Measurements from ENCODE around the gene DENND6A. TPM values are rescaled to one million over a fixed set of nuclear protein-coding genes. Genes with fewer than 3 reads are reported as not detected.
A peak's percentile ranks its signal among the peaks of the same experiment; 100 is the strongest.

The DENND6A gene
- total RNA-seq, 2 donors from 2014 or later, result 5.9 to 9.9 TPM

DNA sequence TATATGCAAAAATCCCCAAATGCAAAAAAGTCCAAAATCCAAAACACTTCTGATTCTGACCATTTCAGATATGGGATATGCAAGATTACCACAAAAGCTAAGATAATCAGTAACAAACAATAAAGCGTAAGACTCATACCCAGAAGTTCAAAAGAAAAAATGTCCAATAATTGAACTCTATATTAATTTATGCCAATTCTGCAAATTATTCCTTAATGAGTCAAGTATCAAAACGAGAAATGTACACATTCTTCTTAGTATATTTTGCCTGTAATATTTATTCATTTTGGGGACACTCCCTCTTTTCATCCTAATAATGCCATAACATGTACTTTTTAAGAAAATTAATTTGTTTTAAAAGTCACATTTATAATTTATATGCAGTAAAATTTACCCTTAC, 37.1 kb downstream of the DENND6A start:
- Histone ChIP-seq H3K4me3 (no peak overlapping the region), H3K27ac (no peak overlapping the region), H3K27me3 (no peaks in the 10 kb centered on the region), H3K4me1 (no peaks in the 10 kb centered on the region), H3K36me3 (replicated peaks in 1 of 2; ENCODE audit: insufficient read depth in 1 of 2, low read depth in 2 of 2) (peaks cover 0 to 2% of the 10 kb centered on the region in 2 donors), H3K9me3 (no peaks in the 10 kb centered on the region)
- WGBS, 2 donors, result 84% methylated on average over 2 of the region's 2 CpGs
- no peak for DNase-seq
- TF ChIP-seq, protein P1, sequence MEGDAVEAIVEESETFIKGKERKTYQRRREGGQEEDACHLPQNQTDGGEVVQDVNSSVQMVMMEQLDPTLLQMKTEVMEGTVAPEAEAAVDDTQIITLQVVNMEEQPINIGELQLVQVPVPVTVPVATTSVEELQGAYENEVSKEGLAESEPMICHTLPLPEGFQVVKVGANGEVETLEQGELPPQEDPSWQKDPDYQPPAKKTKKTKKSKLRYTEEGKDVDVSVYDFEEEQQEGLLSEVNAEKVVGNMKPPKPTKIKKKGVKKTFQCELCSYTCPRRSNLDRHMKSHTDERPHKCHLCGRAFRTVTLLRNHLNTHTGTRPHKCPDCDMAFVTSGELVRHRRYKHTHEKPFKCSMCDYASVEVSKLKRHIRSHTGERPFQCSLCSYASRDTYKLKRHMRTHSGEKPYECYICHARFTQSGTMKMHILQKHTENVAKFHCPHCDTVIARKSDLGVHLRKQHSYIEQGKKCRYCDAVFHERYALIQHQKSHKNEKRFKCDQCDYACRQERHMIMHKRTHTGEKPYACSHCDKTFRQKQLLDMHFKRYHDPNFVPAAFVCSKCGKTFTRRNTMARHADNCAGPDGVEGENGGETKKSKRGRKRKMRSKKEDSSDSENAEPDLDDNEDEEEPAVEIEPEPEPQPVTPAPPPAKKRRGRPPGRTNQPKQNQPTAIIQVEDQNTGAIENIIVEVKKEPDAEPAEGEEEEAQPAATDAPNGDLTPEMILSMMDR (IDR thresholded peaks at IDR 0.05), result no peak
- no peak for TF ChIP-seq POLR2A (IDR thresholded peaks at IDR 0.05)
- no peak for ATAC-seq
- intact Hi-C loops (cut with DNase I), result no loop called here

DNA sequence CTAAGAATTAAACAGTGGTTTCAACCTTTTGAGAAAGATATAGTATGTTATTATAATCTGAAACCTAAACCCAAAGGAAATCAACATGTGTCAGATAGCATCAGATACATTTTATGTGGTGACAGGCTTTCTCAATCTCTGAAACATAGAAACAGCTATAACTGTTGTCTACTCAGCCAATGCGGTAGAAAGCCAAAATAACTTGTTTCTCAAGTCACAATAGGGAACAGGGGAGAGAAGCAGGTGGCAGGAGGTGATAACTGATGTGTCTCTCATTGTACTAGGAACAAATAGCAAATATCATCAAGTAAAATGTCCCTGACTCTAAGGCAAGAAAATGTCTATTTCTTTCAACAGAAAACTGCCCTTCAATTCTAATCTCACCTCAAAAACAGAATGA, 38.6 kb downstream of the DENND6A start:
- Histone ChIP-seq H3K4me1 (no peaks in the 10 kb centered on the region), H3K9me3 (no peaks in the 10 kb centered on the region), H3K36me3 (replicated peaks in 1 of 2; ENCODE audit: insufficient read depth in 1 of 2, low read depth in 2 of 2) (no peaks in the 10 kb centered on the region), H3K27me3 (no peaks in the 10 kb centered on the region), H3K4me3 (no peak overlapping the region), H3K27ac (no peak overlapping the region)
- intact Hi-C loops (cut with DNase I), result no loop called here
- TF ChIP-seq, protein P1 (IDR thresholded peaks at IDR 0.05), result no peak
- no peak for TF ChIP-seq POLR2A (IDR thresholded peaks at IDR 0.05)
- DNase-seq (no peak), ATAC-seq (no peak)
- WGBS, 2 donors, result 89 to 96% methylated on average over 1 of the region's 1 CpG

DNA sequence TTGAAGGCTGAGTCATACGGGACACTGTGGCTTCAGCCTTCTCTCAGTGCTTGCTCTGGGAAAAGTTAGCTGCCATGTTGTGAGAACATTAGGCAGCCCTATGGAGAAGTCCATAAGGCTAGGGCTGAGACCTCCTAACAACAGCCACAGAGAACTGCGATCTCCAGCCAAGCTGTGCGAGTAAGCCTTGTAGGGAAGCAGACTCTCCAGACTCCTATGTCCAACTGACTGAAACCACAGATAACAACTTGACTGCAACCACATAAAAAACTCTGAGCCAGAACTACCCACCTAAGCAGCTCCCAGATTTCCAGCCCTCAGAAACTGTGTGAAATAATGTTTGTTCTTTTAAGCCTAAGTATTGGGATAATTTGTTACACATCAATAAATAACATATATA, 40.7 kb downstream of the DENND6A start:
- Histone ChIP-seq H3K27ac (no peak overlapping the region), H3K36me3 (replicated peaks in 1 of 2; ENCODE audit: insufficient read depth in 1 of 2, low read depth in 2 of 2) (no peaks in the 10 kb centered on the region), H3K4me1 (no peaks in the 10 kb centered on the region), H3K27me3 (no peaks in the 10 kb centered on the region), H3K9me3 (peaks cover 0 to 8% (median 0%) of the 10 kb centered on the region in 3 donors), H3K4me3 (no peak overlapping the region)
- DNase-seq (no peak), ATAC-seq (no peak)
- intact Hi-C loops (cut with DNase I), result no loop called here
- WGBS, 2 donors, result 90 to 95% methylated on average over 3 of the region's 3 CpGs
- TF ChIP-seq POLR2A (IDR thresholded peaks at IDR 0.05), result no peak
- TF ChIP-seq, protein P1 (IDR thresholded peaks at IDR 0.05), result no peak

DNA sequence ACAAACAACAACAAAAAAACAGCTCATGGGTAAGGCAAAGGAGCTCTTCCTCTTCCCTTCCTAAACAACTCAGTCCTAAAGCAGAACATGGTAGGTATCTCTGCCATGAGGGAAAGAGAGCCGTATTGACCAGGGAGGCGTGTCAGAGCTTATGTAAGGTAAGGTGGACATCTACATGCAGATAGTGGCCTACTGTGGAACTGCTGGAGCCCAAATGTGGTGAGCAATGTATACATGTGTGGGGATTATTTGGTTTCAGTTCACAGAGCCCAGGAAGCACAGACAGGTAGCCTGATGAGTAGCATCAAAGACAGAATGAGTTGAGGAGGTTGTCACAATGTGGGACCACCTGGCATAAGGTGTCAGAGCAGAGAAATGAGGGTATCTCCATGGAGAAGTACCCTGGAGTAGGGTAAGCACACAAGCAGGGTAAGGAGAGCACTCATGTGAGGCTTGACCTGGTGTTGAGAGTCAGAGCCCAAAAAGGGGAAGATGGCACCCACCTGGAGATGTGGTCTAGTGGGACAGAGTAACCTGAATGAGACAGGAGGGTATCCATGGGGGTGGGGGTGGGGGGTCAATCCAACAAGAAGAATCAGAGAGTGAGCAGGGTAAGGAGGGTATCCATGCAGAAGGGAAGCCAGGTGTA, 45.5 kb downstream of the DENND6A start:
- H3K9me3 ChIP-seq, result peaks cover 0 to 8% (median 0%) of the 10 kb centered on the region in 3 donors
- H3K4me1 ChIP-seq, result no peaks in the 10 kb centered on the region
- H3K27me3 ChIP-seq, result no peaks in the 10 kb centered on the region
- no peak overlapping the region for H3K4me3 ChIP-seq
- no peaks in the 10 kb centered on the region for H3K36me3 ChIP-seq (replicated peaks in 1 of 2; ENCODE audit: insufficient read depth in 1 of 2, low read depth in 2 of 2)
- TF ChIP-seq, protein P1 (IDR thresholded peaks at IDR 0.05), result no peak
- TF ChIP-seq POLR2A (IDR thresholded peaks at IDR 0.05), result no peak
- 91 to 95% methylated on average over 2 of the region's 2 CpGs for WGBS, 2 donors
- H3K27ac ChIP-seq, result no peak overlapping the region
- intact Hi-C loops (cut with DNase I), result no loop called here
- DNase-seq (no peak), ATAC-seq (no peak)

DNA sequence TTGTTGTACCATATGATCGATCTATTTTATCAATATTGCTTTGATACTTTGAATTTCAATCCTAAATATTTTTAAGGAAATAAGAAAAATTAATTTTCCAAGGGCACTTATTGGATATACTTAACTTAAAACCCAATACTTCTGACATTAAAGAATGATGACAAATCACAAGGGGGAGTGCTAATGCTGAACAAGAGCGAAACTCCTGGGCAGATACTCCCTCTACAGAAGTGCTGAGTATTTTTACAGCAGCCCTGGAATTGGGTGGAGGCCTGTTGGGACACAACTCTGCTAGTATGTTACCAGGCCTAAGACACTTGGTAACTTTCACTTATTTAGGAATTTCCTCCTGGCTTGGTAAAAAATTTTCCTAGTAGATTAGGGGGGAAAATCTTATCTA, 46.2 kb downstream of the DENND6A start:
- Histone ChIP-seq H3K27me3 (no peaks in the 10 kb centered on the region), H3K36me3 (replicated peaks in 1 of 2; ENCODE audit: insufficient read depth in 1 of 2, low read depth in 2 of 2) (no peaks in the 10 kb centered on the region), H3K4me1 (no peaks in the 10 kb centered on the region), H3K27ac (no peak overlapping the region), H3K9me3 (peaks cover 0 to 8% (median 0%) of the 10 kb centered on the region in 3 donors), H3K4me3 (no peak overlapping the region)
- ATAC-seq, result no peak
- no peak for DNase-seq
- 84% methylated on average over 2 of the region's 2 CpGs for WGBS, 2 donors
- TF ChIP-seq, protein P1 (IDR thresholded peaks at IDR 0.05), result peak in 2 of 7 experiments; percentile 9 to 20
- no peak for TF ChIP-seq POLR2A (IDR thresholded peaks at IDR 0.05)
- intact Hi-C loops (cut with DNase I), result no loop called here

Data from body of pancreas (tissue), 4 donors.